Measurements from ENCODE around the gene LIPE. TPM values are rescaled to one million over a fixed set of nuclear protein-coding genes. Genes with fewer than 3 reads are reported as not detected.
"Not testable (repeated sequence)": the region's sequence is repeated elsewhere in the genome, so short reads cannot be mapped to it uniquely, and the experiment has no call there.

The LIPE gene
- total RNA-seq, 4 donors from 2014 or later = 491 to 3,641 (median 1,025) TPM

DNA sequence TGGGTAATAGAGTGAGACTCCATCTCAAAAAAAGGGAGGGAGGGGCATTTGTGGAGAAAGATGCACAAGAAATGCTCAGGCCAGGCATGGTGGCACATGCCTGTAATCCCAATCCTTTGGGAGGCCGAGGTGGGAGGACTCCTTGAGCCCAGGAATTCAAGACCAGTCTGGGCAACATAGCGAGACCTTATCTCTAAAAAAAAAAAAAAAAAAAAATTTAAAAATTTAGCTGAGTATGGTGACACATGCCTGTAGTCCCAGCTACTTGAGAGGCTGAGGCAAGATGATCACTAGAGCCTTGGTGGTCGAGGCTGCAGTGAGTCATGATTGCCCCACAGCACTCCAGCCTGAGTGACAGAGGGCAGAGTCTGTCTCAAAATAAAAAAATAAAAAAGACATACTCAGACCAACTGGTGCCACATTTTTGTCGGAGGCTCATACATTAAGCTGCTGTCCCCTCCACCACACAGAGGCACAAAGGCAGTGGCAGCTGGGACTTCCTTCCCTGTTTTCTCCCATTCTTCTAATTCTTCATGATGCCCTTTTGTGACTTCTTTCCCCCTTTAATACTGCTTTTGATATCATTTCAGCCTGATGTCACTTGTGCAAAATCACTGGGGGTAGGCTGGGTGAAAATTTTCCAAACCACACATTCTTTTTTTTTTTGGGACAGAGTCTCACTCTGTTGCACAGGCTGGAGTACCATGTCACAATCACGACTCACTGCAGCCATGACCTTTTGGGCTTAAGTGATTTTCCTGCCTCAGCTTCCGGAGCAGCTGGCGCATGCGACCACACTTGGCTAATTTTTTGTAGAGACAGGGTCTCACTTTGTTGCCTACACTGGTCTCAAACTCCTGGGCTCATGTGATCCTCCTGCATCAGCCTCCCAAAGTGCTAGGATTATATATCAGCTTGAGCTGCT is 42.4 kb upstream of the LIPE start:
- ATAC-seq (ENCODE audit: low FRiP score) (no peak), DNase-seq (ENCODE audit: low spot score) (no peak)
- no peak for TF ChIP-seq CTCF (IDR thresholded peaks at IDR 0.05)

- DNase-seq (ENCODE audit: low spot score) (no peak), ATAC-seq (ENCODE audit: low FRiP score) (no peak)
- no peak for TF ChIP-seq CTCF (IDR thresholded peaks at IDR 0.05)
These were observed 41.1 kb upstream of the LIPE start for GRCh38 chr19:42468273-42468796.

DNA sequence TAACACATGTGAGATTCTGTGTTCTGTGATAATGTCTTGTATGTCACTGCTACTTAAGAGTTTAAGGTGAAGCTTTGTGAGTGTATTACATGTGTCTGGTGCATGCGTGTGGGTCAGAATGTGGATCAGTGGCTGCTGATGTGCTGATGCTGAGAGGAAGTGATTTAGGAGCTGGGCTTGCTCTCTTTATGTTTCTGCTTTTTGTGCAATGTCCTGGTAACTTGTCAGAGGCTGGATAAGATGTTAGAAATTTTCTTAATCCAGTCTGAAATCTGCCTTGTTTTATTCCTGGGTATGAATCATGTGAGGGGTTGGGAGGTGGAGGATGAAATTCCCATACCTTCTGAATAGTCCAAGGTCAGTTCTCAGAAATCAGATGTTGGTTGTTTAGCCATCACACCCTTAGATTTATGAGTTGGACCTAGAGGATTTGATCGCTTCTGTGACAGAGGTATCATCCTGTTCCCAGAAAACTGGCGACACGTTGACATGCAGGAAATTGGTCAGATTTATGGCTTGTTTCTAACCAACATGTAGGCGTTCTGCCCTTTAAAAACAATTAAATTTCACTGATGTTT is 40.1 kb upstream of the LIPE start:
- no peak for DNase-seq (ENCODE audit: low spot score)
- TF ChIP-seq CTCF (IDR thresholded peaks at IDR 0.05) = no peak
- no peak for ATAC-seq (ENCODE audit: low FRiP score)

DNA sequence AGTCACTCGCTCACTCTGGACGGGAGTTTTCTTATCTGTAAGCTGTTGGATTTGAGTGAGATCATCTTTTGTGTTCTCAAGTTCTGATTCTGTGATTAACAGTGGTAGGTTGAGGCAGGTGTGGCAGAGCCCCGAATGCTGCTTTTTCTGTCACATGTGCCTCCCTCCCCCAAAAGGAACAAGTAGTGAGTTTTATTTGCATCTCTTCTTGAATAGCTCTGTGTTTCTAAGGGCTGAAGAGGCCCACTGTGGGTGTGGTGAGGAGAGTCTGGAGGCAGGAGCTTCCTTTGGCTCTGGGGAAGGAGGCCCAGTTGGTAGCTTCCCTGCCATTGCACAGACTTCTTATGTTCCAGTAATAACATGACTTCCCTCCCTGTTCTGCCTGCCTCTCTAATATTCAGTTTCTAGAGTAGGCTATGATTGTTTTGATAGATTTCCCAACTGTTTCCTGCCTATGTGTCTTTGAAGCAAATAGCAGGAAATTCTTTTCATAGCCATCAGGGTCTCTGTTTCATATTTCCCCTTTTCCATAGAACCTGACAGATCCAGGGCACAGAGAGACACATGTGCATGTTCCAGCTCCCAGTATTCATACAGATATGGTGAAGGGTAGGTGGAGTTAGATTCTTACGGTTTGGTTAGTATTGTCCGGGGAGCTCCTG is 39.5 kb upstream of the LIPE start:
- DNase-seq (ENCODE audit: low spot score) (no peak), ATAC-seq (ENCODE audit: low FRiP score) (no peak)
- no peak for TF ChIP-seq CTCF (IDR thresholded peaks at IDR 0.05)

DNA sequence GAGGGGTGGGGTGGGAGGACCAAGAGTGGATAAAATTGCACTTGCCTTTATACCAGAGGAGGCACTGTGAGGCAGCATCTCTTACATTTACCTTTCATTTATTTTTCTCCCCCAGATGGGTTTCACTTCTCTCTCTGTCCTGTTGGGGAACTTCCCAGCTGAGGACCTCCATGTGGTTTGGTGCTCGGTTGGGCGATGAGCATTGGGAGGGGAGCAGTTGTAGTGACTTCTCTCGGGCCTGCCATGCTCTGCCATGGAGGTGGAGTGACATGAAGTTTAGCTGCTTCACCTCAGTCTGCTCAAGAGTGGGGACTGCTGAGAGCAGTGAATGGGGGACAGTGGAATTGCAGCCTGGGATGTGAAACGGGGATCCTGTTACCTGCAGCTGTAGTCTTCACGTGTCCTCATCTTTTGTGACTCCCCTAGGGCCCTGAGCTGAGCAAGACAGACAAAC is 38.7 kb upstream of the LIPE start:
- TF ChIP-seq CTCF (IDR thresholded peaks at IDR 0.05) = no peak
- DNase-seq (ENCODE audit: low spot score) (no peak), ATAC-seq (ENCODE audit: low FRiP score) (no peak)

- ATAC-seq (ENCODE audit: low FRiP score) (no peak), DNase-seq (ENCODE audit: low spot score) (no peak)
- no peak for TF ChIP-seq CTCF (IDR thresholded peaks at IDR 0.05)
These were observed 34.6 kb upstream of the LIPE start for GRCh38 chr19:42461700-42462324.

DNA sequence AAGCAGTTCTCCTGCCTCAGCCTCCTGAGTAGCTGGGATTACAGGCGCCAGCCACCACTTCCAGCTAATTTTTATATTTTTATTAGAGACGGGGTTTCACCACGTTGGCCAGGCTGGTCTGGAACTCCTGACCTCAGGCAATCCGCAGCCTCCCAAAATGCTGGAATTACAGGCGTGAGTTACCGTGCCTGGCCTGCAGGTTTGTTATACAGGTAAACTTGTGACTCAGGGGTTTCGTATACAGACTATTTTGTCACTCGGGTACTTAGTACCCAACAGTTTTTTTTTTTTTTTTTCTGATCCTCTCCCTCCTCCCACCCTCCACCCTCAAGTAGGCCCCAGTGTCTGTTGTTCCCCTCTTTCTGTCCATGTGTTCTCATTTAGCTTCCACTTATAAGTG is 34.0 kb upstream of the LIPE start:
- ATAC-seq (ENCODE audit: low FRiP score); DNase-seq (ENCODE audit: low spot score): not testable (repeated sequence)
